Bronchial epithelial cell (primary cell): Measurements from ENCODE around the gene RALGAPA1. TPM values are rescaled to one million over a fixed set of nuclear protein-coding genes. Genes with fewer than 3 reads are reported as not detected.
"Not testable (repeated sequence)": the region's sequence is repeated elsewhere in the genome, so short reads cannot be mapped to it uniquely, and the experiment has no call there.

Source experiments
- DNase-seq: peaks from one replicate; pipeline ENCODE4 v3.0.0-alpha.2; 2010; ENCODE audit warnings: low read depth
- FAIRE-seq: peaks from 2 replicates; lab custom pipeline; 2011; peaks lifted over from hg19 to GRCh38; lab: Jason Lieb, UNC
- H3K27me3 ChIP-seq: 2 replicates; pipeline ENCODE4 v1.5.1; 2011; ENCODE audit warnings: low read length; ENCODE audit not compliant: control insufficient read depth, insufficient read depth
- H3K36me3 ChIP-seq: 2 replicates; pipeline ENCODE4 v1.5.1; 2011; ENCODE audit warnings: low read length; ENCODE audit not compliant: control insufficient read depth, insufficient read depth
- H3K4me3 ChIP-seq: 2 replicates; pipeline ENCODE4 v1.5.1; 2011; ENCODE audit warnings: mild to moderate bottlenecking, low read depth, low read length, control low read depth
- CTCF ChIP-seq: IDR thresholded peaks from 2 replicates; pipeline ENCODE4 v1.5.1; 2011; ENCODE audit warnings: mild to moderate bottlenecking, moderate library complexity, low read length, control low read depth, inconsistent platforms; ENCODE audit not compliant: insufficient read depth, severe bottlenecking
- total RNA-seq: library from RNA; depleted of rRNA; stranded (reverse); fragments of >200 nt; gene quantifications from 2 replicates; pipeline ENCODE4 v1.2.1, GENCODE V29; 2014

RALGAPA1 gene
- total RNA-seq, 1 donor from 2014 or later: 28.2 TPM

- no peak overlapping the region for H3K4me3 ChIP-seq
- no peaks in the 10 kb centered on the region for H3K27me3 ChIP-seq
- no peak for TF ChIP-seq CTCF
- FAIRE-seq: no peak
- no peaks in the 10 kb centered on the region for H3K36me3 ChIP-seq
- no peak for DNase-seq
Observed at GRCh38 chr14:35628989-35629388, 180.1 kb downstream of the RALGAPA1 start.

DNA sequence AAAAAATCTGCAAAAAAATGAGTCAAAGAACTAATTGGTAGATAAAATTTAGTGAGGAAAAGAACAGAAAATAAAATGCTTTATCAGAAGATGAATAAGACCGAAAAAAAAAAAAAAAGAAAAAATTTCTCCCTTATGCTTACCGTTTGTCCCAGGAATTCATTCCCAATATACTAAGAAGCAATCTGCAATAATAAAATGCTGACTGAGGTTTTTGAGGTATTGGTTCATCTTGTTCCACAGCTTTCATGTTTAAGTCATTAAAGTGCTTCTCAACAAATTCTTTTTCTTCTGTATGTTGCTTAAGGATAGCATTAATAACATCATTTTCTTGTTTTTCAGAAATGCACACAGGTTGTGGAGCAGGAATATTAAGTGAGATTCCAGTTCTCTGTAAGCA, 182.1 kb downstream of the RALGAPA1 start:
- not testable (repeated sequence) for H3K36me3 ChIP-seq, H3K4me3 ChIP-seq, FAIRE-seq, DNase-seq, H3K27me3 ChIP-seq

DNA sequence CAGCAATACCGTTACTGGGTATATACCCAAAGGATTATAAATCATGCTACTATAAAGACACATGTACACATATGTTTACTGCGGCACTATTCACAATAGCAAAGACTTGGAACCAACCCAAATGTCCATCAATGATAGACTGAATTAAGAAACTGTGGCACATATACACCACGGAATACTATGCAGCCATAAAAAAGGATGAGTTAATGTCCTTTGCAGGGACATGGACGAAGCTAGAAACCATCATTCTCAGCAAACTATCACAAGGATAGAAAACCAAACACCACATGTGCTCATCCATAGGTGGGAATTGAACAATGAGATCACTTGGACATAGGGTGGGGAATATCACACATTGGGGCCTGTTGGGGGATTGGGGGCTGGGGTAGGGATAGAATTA, 187.1 kb downstream of the RALGAPA1 start:
- H3K36me3 ChIP-seq: not testable (repeated sequence)

DNA sequence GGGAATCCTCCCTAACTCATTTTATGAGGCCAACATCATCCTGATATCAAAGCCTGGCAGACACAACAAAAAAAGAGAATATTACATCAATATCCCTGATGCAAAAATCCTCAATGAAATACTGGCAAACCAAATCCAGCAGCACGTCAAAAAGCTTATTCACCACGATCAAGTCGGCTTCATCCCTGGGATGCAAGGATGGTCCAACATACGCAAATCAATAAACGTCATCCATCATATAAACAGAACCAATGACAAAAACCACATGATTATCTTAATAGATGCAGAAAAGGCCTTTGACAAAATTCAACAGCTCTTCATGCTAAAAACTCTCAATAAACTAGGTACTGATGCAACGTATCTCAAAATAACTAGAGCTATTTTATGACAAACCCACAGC, 189.1 kb downstream of the RALGAPA1 start:
- not testable (repeated sequence) for H3K27me3 ChIP-seq, FAIRE-seq, DNase-seq, H3K36me3 ChIP-seq, H3K4me3 ChIP-seq

More for the DNA sequence above, 187.1 kb downstream of the RALGAPA1 start:
- DNase-seq, H3K4me3 ChIP-seq, FAIRE-seq, H3K27me3 ChIP-seq: not testable (repeated sequence)

GRCh38 chr14:35619461-35619860, 189.6 kb downstream of the RALGAPA1 start:
- not testable (repeated sequence) for DNase-seq, FAIRE-seq, H3K27me3 ChIP-seq, H3K36me3 ChIP-seq, H3K4me3 ChIP-seq

- Histone ChIP-seq H3K27me3 (no peaks in the 10 kb centered on the region), H3K4me3 (no peak overlapping the region), H3K36me3 (no peaks in the 10 kb centered on the region)
- no peak for TF ChIP-seq CTCF
- no peak for FAIRE-seq
- no peak for DNase-seq
Observed at GRCh38 chr14:35617500-35617899, 191.6 kb downstream of the RALGAPA1 start.

GRCh38 chr14:35607380-35607779, 201.7 kb downstream of the RALGAPA1 start:
- TF ChIP-seq CTCF: no peak
- Histone ChIP-seq H3K36me3 (peaks cover 1% of the 10 kb centered on the region), H3K27me3 (no peaks in the 10 kb centered on the region), H3K4me3 (no peak overlapping the region)
- DNase-seq: no peak
- no peak for FAIRE-seq

- FAIRE-seq (no peak), DNase-seq (no peak)
- H3K36me3 ChIP-seq: peaks cover 1% of the 10 kb centered on the region
- no peak for TF ChIP-seq CTCF
- H3K4me3 ChIP-seq: no peak overlapping the region
- no peaks in the 10 kb centered on the region for H3K27me3 ChIP-seq
Observed at GRCh38 chr14:35600253-35600652, 208.8 kb downstream of the RALGAPA1 start.
